ENCODE measurements around the gene CYP2F1.
"Not testable (repeated sequence)": the region's sequence is repeated elsewhere in the genome, so short reads cannot be mapped to it uniquely, and the experiment has no call there.

Gene CYP2F1

GRCh38 chr19:41126765-41127203, 12.6 kb downstream of the CYP2F1 start:
- DNase-seq (ENCODE audit: low read depth in 2 of 2): peak; percentile 18 to 21

- DNase-seq (ENCODE audit: low read depth in 2 of 2): not testable (repeated sequence)
Observed at GRCh38 chr19:41127362-41127761, 13.1 kb downstream of the CYP2F1 start.

GRCh38 chr19:41127801-41128300, 13.6 kb downstream of the CYP2F1 start:
- peak; percentile 69 to 70 for DNase-seq (ENCODE audit: low read depth in 2 of 2)

GRCh38 chr19:41128692-41129091, 14.5 kb downstream of the CYP2F1 start:
- DNase-seq (ENCODE audit: low read depth in 2 of 2): no peak

- no peak for DNase-seq (ENCODE audit: low read depth in 2 of 2)
Observed at GRCh38 chr19:41131186-41131585, 17.0 kb downstream of the CYP2F1 start.

- no peak for DNase-seq (ENCODE audit: low read depth in 2 of 2)
Observed at GRCh38 chr19:41133260-41133659, 19.0 kb downstream of the CYP2F1 start.

- no peak for DNase-seq (ENCODE audit: low read depth in 2 of 2)
Observed at GRCh38 chr19:41134616-41135015, 20.4 kb downstream of the CYP2F1 start.

- not testable (repeated sequence) for DNase-seq (ENCODE audit: low read depth in 2 of 2)
Observed at GRCh38 chr19:41135390-41136384, 21.5 kb downstream of the CYP2F1 start.

GRCh38 chr19:41136636-41137455, 22.6 kb downstream of the CYP2F1 start:
- DNase-seq (ENCODE audit: low read depth in 2 of 2): no peak

GRCh38 chr19:41144403-41144802, 30.2 kb downstream of the CYP2F1 start:
- DNase-seq (ENCODE audit: low read depth in 2 of 2): peak; percentile 78 to 80

GRCh38 chr19:41149831-41150230, 35.6 kb downstream of the CYP2F1 start:
- no peak for DNase-seq (ENCODE audit: low read depth in 2 of 2)

- DNase-seq (ENCODE audit: low read depth in 2 of 2): not testable (repeated sequence)
Observed at GRCh38 chr19:41150986-41151385, 36.8 kb downstream of the CYP2F1 start.

GRCh38 chr19:41154060-41154459, 39.8 kb downstream of the CYP2F1 start:
- DNase-seq (ENCODE audit: low read depth in 2 of 2): no peak

- no peak for DNase-seq (ENCODE audit: low read depth in 2 of 2)
Observed at GRCh38 chr19:41156207-41156606, 42.0 kb downstream of the CYP2F1 start.

GRCh38 chr19:41159881-41160280, 45.6 kb downstream of the CYP2F1 start:
- no peak for DNase-seq (ENCODE audit: low read depth in 2 of 2)

GRCh38 chr19:41161903-41162302, 47.7 kb downstream of the CYP2F1 start:
- no peak for DNase-seq (ENCODE audit: low read depth in 2 of 2)

GRCh38 chr19:41166944-41167804, 52.9 kb downstream of the CYP2F1 start:
- DNase-seq (ENCODE audit: low read depth in 2 of 2): no peak

GRCh38 chr19:41172297-41173164, 58.3 kb downstream of the CYP2F1 start:
- no peak for DNase-seq (ENCODE audit: low read depth in 2 of 2)

GRCh38 chr19:41174297-41174928, 60.2 kb downstream of the CYP2F1 start:
- no peak for DNase-seq (ENCODE audit: low read depth in 2 of 2)
